NK-92 (cell line): Measurements from ENCODE around the gene GATD1.
"Not testable (repeated sequence)": the region's sequence is repeated elsewhere in the genome, so short reads cannot be mapped to it uniquely, and the experiment has no call there.

Experiments used
- DNase-seq: peaks from one replicate; lab custom pipeline; 2025; ENCODE audit not compliant: unreplicated experiment; lab: John Stamatoyannopoulos, UW

The GATD1 gene

DNA sequence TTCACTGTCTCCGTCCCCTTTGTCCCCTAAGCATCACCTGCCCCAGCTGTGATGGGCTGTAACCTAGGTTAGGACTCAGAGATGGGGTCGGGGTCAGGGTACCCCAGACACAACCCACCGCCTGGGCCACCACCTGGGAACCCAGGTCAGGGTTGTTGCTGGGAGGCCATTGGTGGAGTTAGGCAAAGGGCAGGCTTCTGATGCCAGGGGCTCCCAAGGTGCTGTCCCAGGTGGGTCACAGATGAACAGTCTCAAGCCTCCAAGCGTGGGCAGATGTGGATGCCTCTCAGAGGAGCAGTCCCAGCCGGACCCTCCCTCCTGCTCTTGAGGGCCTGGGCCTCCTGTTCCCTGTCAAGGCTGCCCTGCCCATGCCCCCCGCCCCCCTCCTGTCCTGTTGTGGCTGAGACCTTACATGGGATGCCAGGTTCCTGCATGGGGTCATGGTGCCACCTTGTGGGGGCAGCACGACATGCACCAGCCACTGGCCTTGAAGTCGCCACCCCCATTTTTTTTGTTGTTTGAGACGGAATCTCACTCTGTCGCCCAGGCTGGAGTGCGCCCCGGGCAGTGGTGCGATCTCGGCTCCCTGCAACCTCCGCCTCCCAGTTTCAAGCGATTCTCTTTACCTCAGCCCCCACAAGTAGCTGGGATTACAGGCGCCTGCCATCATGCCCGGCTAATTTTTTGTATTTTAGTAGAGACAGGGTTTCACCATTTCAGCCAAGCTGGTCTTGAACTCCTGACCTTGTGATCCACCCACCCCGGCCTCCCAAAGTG, 12.1 kb downstream of the GATD1 start:
- DNase-seq: no peak

DNA sequence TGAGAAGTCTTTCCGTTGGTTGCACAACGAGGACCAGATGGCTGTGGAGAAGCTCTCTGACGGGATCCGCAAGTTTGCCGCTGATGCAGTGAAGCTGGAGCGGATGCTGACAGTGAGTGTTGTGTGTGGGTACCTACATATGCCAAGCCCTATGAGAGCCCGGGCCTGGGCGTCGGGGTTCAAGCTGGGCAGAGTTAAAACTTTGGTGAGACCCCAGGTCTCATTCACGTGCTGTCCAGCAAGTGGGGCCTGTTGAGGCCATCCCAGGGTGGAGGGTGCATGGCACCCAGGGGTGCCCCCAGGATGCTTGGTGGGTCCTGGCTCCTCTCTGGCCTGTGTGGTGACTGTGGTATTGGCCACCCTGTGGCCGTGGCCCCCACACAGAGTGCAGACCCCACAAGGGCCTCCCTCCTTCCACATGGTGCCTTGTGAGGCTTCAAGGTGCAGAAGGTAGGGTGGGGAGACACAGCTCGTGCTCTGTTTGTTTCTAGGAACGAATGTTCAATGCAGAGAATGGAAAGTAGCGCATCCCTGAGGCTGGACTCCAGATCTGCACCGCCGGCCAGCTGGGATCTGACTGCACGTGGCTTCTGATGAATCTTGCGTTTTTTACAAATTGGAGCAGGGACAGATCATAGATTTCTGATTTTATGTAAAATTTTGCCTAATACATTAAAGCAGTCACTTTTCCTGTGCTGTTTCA, 12.8 kb downstream of the GATD1 start:
- DNase-seq: no peak

DNA sequence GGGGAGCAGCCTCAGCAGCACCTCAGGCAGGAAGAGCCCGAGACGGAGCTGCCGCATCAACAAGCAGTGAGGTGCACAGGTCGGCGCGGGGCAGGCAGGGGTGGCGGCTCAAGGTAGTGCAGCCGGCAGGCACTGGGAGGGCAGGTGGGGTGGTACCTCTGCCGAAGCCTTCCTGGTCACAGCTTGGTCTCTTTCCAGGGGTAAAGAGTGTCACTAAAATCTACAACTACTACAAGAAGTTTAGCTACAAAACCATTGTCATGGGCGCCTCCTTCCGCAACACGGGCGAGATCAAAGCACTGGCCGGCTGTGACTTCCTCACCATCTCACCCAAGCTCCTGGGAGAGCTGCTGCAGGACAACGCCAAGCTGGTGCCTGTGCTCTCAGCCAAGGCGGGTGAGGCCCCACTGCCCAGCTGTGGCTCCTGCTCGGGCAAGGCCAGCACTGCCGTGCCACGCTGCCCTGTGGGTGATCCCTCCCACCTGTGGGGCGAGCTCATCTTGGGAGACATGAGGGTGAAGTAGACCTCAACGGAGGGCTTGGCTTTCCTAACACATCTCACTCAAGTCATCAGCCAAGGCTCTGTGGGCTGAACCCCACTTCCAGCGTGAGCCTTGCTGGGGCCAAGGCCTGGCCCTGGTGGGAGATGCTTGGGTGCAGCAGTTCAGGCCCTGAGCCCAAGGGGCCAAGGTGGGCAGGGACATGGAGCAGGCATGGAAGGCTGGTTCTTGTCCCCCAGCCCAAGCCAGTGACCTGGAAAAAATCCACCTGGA, 13.6 kb downstream of the GATD1 start:
- DNase-seq: no peak

DNA sequence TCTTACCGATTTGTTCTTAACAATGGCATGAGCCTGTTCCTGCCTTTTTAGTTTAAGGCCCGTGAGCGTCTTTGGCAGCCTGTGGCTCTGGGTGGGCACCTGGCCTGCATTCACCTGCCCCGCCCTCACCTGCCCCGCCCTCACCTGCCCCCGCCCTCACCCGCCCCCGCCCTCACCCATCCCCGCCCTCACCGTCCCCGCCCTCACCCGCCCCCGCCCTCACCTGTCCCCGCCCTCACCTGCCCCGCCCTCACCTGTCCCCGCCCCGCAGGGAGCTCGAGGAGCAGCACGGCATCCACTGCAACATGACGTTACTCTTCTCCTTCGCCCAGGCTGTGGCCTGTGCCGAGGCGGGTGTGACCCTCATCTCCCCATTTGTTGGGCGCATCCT, 14.2 kb downstream of the GATD1 start:
- no peak for DNase-seq

DNA sequence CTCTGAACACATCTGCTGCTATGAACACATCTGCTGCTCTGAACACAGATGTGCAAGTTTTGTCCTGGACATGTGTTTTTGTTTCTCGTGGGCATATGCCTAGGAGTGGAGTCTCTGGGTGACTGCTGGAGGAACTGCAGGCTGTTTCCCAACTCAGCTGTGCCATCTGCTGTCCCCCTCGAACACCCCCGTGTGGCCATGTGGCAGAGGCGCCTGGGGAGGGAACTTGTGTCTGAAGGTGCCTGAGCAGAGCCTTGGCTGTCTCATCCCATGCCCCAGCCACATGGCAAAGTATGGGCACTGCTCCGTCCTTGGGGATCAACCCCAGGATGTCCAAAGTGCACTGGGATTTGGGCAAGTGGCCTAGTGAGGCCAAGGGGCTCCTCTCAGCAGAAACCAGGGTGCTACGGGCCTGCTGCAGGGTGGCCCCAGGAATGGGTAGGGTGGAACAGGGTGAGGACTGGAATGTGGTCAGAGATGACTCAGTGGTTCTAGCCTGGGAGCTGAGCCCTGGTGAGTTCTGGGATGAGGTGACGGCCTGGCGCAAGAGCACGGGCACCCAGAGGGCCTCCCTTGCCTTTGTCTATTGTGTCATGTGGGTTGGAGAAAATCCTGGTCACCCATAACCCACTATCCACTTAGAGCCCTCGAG, 14.7 kb downstream of the GATD1 start:
- DNase-seq: no peak

DNA sequence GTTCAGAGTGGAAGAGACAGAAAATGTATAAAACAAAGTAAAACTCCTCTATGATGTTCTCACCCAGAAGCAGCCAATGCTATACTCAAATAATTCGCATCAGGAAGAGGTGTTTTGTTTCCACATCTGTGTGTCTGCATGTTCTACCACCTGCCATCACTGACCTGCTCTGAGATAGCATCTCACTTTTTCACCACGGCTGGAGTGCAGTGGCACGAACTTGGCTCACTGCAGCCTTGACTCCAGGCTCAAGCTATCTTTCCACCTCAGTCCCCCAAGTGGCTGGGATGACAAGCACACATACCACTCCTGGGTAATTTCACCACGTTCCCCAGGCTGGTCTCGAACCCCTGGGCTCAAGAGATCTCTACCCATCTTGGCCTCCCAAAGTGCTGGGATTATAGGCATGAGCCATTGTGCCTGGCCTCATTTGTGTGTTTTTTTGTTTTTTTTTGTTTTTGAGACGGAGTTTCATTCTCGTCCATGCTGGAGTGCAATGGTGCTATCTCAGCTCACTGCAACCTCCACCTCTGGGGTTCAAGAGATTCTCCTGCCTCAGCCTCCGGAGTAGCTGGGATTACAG, 15.7 kb downstream of the GATD1 start:
- no peak for DNase-seq

DNA sequence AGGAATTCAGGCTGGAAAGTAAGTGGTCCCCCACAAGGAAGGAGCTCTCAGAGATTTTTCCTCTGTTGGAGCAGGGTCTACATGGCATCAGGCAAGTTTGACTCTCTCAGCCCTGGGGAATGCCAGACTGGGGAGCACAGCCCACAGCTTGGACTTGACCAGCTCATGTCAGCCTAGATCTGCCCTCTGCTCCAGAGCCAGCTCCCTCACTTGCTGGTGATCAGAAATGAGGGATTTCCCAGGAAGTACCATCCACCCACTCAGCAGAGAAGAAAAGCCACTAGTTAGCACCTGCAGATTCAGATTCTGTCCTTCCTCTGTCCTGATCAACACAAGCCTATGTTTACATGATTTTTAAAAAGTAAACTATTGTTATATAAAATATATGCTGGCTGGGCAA, 17.1 kb downstream of the GATD1 start:
- DNase-seq: no peak

DNA sequence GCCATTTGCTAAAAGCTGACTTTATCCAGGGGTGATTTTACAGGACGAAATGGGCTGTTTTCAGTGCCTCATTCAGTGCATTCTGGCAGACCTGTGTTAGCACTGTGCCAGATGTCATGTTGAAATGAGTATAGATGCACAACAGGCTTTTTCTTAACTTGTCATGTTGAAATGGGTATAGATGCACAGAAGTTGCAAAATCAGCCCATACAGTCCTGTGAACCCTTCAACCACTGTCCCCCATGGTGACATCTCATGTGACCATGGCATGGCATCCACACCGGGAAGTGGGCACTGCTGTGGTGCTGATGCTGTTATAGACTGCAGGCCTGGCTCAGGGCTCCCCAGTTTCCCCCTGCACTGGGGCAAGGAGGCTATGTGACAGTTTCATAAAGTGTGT, 27.6 kb downstream of the GATD1 start:
- no peak for DNase-seq

DNA sequence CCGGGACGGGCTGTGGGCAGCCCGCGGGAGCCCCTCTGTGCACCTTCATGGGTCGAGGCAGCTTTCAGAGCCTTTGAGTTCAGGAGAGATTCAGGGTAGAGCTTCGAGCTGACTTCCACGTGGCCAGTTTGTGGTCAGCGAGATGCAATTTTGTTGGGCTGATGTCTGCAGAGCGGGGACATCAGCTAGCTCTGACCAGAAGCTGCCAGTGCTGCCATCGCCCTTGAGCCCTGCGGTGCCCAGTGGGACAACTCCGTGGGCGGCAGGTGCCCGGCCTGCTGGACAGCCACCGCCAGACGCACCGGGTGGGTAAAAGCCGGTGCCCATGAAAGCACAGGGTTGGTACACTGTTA, 29.3 kb downstream of the GATD1 start:
- DNase-seq: no peak

DNA sequence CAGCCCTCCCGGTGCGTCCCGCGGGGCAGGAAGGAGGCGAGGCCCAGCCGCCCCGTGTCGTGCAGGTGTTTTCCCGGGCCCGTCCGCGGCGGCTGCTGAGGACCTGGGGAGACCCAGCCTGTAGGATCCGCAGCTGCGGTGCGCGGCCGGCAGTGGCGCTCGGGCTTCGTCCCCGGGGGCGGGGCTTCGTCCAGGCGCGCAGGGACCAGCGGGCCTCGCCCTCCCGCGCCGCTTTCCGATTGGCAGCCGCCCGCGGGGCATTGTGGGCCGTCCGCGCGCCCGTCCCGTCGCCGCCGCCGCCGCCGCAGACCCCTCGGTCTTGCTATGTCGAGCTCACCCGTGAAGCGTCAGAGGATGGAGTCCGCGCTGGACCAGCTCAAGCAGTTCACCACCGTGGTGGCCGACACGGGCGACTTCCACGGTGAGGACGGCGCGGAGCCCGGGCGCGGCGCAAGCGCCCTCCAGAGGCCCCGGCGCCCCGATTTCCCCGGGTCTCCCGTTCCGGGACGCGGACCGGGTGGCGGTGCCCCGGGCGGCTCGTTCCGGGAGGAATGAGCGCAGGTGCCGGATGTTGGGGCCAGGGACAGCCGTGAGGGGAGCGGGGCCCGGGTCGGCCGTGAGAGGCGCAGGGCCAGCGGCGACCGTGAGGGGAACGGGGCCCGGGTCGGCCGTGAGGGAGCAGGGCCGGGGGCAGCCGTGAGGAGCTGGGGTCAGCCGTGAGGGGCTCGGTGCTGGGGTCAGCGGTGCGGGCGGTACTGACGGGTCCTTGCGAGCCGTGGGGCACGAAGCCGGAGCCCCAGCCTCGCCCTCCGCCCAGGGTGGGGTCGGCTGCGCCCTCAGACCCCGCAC, 29.9 kb downstream of the GATD1 start, which contains the start of gene TALDO1:
TALDO1 (plus strand) TSS at position 307 of the 849 bp plus-strand sequence; CDS start at position 325, 18 bp downstream.
- DNase-seq: no peak

DNA sequence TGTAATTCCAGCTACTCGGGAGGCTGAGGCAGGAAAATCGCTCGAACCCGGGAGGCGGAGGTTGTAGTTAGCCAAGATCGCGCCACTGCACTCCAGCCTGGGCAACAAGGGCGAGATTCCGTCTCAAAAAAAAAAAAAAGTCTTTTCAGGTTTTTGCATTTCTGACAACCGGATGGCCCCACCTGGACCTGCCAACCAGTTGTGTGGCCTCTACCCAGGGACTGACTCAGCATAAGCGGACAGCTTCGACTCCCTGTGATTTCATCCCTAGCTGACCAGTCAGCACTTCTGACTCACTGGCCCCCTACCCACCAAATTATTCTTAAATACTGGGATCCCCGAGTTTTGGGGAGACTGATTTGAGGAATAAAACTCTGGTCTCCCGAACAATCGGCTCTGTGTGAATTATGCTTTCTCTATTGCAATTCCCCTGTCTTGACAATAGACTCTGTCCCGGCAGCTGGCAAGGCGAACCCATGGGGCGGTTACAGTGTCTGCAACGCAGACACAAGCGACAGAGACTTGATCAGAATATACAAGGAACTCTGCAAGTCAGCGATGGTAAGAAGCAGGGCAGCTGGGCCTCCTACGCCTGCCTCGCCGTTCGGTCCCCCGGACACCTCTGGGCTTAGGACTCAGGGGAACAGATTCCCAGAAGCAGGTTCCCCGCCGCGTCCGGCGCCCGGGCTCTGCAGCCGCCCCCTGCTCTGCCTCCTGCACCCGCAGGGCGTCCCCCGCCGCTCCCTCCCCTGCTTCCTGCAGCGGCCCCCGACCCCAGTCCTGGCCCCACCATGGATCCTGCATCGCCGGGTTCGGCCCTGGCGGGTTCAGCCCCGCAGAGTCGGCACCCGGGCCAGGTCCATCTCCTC, 30.8 kb downstream of the GATD1 start:
- DNase-seq: no peak

DNA sequence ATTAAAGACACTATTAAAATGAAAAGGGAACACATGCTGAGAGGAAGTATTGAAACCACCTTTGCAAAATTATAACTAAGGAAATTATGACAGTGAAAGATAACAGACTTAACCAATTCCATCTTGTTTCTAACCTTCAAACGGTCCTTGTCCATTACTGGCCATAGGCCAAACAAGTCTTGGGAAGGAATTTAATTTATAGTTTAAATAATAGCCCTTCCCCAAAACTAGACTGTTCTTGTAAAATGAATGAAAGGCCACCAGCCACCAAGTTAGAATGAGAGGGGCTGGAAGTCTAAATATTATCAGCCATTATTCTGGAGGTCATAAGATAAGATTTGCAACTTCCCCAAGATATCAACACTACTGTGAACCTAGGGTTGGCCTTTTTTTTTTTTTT, 31.9 kb downstream of the GATD1 start:
- no peak for DNase-seq

DNA sequence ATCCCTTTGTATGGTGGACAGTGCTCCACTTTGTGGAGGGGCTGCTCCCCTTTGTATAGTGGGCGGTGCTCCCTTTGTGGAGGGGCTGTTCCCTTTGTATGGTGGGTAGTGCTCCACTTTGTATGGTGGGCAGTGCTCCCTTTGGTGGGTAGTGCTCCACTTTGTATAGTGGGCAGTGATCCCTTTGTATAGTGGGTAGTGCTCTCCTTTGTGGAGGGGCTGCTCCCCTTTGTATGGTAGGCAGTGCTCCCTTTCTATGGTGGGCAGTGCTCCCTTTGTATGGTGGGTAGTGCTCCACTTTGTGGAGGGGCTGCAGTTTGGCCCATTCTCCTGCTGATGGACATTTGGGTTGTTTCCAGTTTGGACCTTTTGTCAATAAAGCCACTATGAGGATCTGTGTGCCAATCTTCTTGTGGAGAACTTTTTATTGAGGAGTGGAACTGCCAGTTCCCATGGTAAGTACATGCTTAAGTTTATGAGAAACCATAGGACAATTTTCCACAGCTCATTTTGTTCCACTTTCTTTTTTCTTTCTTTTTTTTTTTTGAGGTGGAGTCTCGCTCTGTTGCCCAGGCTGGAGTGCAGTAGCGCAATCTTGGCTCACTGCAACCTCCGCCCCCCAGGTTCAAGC, 34.6 kb downstream of the GATD1 start:
- DNase-seq: no peak

DNA sequence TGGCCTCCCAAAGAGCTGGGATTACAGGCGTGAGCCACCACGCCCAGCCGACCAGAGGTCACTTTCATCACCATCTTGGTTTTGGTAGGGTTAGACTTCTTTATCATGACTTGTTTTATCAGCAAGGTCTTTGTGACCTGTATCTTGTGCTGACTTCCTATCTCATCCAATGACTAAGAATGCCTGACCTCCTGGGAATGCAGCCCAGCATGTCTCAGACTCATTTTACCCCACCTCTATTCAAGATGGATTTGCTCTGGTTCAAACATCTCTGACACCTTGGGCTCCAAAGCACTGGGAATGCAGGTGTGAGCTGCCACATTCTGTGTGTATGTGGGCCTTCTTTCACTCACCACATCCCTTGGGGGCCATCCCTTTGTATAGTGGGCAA, 35.1 kb downstream of the GATD1 start:
- DNase-seq: no peak

DNA sequence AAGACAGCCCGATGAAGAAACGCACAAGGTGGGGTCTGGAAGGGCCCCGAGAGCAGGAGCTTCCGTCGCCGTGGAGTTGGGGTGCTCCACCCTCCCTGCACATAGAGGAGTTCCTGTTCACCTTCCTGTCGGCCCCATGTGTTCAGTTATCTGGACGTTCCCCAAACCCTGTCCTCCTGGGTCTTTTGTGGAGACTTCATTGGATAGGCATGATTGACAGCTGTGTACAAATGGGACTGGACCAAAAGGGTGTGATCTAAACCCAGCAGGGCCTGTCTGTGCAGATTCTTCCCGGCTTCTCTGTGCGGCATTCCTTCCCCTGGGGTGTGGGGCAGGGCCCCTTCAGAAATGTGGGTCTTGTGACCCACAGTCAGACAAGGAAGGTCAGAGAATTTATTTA, 39.4 kb downstream of the GATD1 start:
- DNase-seq: not testable (repeated sequence)

DNA sequence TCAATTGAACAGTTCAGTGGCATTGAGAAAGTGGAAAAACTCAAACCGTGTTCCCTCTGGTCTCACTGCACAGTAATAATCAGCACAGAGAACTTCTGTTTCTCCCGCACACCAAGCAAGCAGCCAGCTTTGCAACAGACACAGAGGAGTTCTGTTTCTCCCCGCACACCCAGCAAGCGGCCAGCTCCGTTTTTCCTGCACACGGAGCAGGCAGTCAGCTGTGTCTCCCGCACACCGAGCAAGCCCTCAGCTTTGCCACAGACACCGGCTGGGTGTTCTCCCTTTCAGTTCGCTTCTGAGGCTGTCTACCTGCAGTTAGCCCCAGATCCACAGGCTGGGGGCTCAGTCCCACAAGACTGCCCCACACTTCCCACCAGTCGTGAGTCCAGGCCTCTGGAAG, 39.9 kb downstream of the GATD1 start:
- no peak for DNase-seq

DNA sequence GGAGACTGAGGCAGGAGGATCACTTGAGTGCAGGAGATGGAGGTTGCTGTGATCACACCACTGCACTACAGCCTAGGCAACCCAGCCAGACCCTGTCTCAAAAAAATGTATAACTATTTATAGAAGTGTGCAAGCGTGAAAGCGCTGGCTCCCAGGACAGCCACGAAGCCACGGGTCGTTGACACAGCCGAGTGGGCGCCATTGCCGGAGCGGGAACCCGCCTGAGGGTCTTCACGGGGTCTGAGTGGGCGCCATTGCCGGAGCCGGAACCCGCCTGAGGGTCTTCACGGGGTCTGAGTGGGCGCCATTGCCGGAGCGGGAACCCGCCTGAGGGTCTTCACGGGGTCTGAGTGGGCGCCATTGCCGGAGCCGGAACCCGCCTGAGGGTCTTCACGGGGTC, 42.7 kb downstream of the GATD1 start:
- DNase-seq: not testable (repeated sequence)

DNA sequence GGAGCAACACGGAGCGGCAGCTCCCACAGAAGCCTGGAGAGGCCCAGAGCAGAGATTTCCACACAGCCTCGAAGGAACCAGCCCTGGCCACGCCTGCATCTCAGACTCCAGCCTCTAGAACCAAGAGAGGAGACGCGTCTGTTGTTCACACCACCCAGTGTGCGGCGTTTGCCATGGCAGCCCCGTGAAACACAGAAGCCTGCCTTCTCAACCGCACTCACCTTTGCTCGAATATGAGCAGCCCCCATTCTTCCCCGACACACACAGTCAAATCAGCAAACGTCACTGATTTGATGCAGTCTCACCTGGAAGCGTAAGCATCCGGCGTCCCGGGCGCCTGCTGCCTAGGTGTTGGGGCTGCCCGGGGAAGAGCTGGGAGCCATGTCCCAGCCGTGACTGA, 44.2 kb downstream of the GATD1 start:
- no peak for DNase-seq
